Measurements from ENCODE around the gene CHRNA4.

The CHRNA4 gene

GRCh38 chr20:63362436-63363009 lies 1.4 kb upstream of the CHRNA4 start:
- no peak for DNase-seq

- DNase-seq, result peak; percentile 31
These were observed 628 bp upstream of the CHRNA4 start for GRCh38 chr20:63361519-63362435.

GRCh38 chr20:63359937-63360849 lies 956 bp downstream of the CHRNA4 start:
- DNase-seq, result no peak

GRCh38 chr20:63359164-63359934 lies 1.8 kb downstream of the CHRNA4 start:
- no peak for DNase-seq

GRCh38 chr20:63357921-63358905 lies 2.9 kb downstream of the CHRNA4 start:
- DNase-seq, result peak; percentile 67

- DNase-seq, result no peak
These were observed 3.9 kb downstream of the CHRNA4 start for GRCh38 chr20:63356931-63357879.

- DNase-seq, result no peak
These were observed 4.6 kb downstream of the CHRNA4 start for GRCh38 chr20:63356511-63356910.

- DNase-seq, result no peak
These were observed 5.3 kb downstream of the CHRNA4 start for GRCh38 chr20:63355781-63356295.

- no peak for DNase-seq
These were observed 6.4 kb downstream of the CHRNA4 start for GRCh38 chr20:63354636-63355350.

- no peak for DNase-seq
These were observed 8.3 kb downstream of the CHRNA4 start for GRCh38 chr20:63352811-63353221.

GRCh38 chr20:63351811-63352591 lies 9.1 kb downstream of the CHRNA4 start:
- no peak for DNase-seq

- no peak for DNase-seq
These were observed 9.8 kb downstream of the CHRNA4 start for GRCh38 chr20:63351326-63351700.

- no peak for DNase-seq
These were observed 10.4 kb downstream of the CHRNA4 start for GRCh38 chr20:63350597-63351325.

GRCh38 chr20:63350196-63350595 lies 11.0 kb downstream of the CHRNA4 start:
- DNase-seq, result no peak

GRCh38 chr20:63349516-63349895 lies 11.6 kb downstream of the CHRNA4 start:
- DNase-seq, result no peak

- DNase-seq, result no peak
These were observed 12.2 kb downstream of the CHRNA4 start for GRCh38 chr20:63348828-63349515.
